SU-DHL-6 (cell line): ENCODE data around the gene ACTL6B.
"Not testable (repeated sequence)": the region's sequence is repeated elsewhere in the genome, so short reads cannot be mapped to it uniquely, and the experiment has no call there.

Experiments used
- H2AFZ ChIP-seq: fragments of 200-600 bp; sonication (generic); 2 replicates; pipeline ENCODE4 v1.6.1; 2014; ENCODE audit warnings: low read depth, mild to moderate bottlenecking, moderate library complexity, mixed read lengths, antibody characterized with exemption, low read length; ENCODE audit not compliant: severe bottlenecking
- H3F3A ChIP-seq: fragments of 200-600 bp; shearing (Covaris generic); 2 replicates; pipeline ENCODE4 v1.6.0; 2016; ENCODE audit warnings: antibody characterized with exemption, mild to moderate bottlenecking; ENCODE audit not compliant: insufficient read depth
- H3K27ac ChIP-seq: fragments of 200-600 bp; sonication (generic); 2 replicates; pipeline ENCODE4 v1.5.1; 2016; ENCODE audit warnings: low read depth, mild to moderate bottlenecking, low read length, moderate library complexity, mixed read lengths
- H3K27me3 ChIP-seq: fragments of 200-600 bp; sonication (generic), shearing (Covaris generic); 2 replicates; pipeline ENCODE4 v1.6.0; 2014; ENCODE audit warnings: mild to moderate bottlenecking, low read length
- H3K36me3 ChIP-seq: fragments of 200-600 bp; sonication (generic); 2 replicates; pipeline ENCODE4 v1.6.1; 2014; ENCODE audit warnings: mild to moderate bottlenecking, low read length, mixed read lengths
- H3K4me2 ChIP-seq: fragments of 300-600, 200-600 bp; shearing (Covaris generic), sonication (generic); 2 replicates; pipeline ENCODE4 v1.6.0; 2014; ENCODE audit warnings: low read length, low read depth, mild to moderate bottlenecking; ENCODE audit not compliant: poor library complexity, severe bottlenecking
- H3K4me3 ChIP-seq: fragments of 200-600 bp; sonication (generic); 2 replicates; pipeline ENCODE4 v1.5.1; 2014; ENCODE audit warnings: antibody characterized with exemption, low read length, mild to moderate bottlenecking, mixed read lengths; ENCODE audit not compliant: insufficient read depth, poor library complexity, severe bottlenecking
- H3K79me2 ChIP-seq: fragments of 200-600 bp; sonication (generic); 2 replicates; pipeline ENCODE4 v1.6.1; 2014; ENCODE audit warnings: mild to moderate bottlenecking, low read length, moderate library complexity; ENCODE audit not compliant: insufficient read depth
- H3K9ac ChIP-seq: fragments of 200-600 bp; sonication (generic); 2 replicates; pipeline ENCODE4 v1.7.0; 2014; ENCODE audit warnings: mild to moderate bottlenecking, low read length
- H3K9me2 ChIP-seq: fragments of 200-600 bp; sonication (generic); replicated peaks from 2 replicates; pipeline ENCODE4 v1.6.1; 2014; ENCODE audit warnings: low read length; ENCODE audit not compliant: insufficient read depth
- H3K9me3 ChIP-seq: fragments of 200-600 bp; sonication (generic); 2 replicates; pipeline ENCODE4 v1.6.1; 2014; ENCODE audit warnings: low read length, mixed read lengths; ENCODE audit not compliant: insufficient read depth
- H4K20me1 ChIP-seq: fragments of 200-600 bp; sonication (generic); 2 replicates; pipeline ENCODE4 v1.6.1; 2014; ENCODE audit warnings: low read depth, mild to moderate bottlenecking, antibody characterized with exemption, low read length, moderate library complexity, mixed read lengths
- CTCF ChIP-seq: fragments of 200-600 bp; sonication (generic); IDR thresholded peaks from one replicate; pipeline ENCODE4 v1.5.1; 2017; ENCODE audit warnings: antibody characterized with exemption, mild to moderate bottlenecking, low read length, moderate library complexity; ENCODE audit not compliant: insufficient read depth, poor library complexity, severe bottlenecking
- EZH2phosphoT487 ChIP-seq: fragments of 200-600 bp; sonication (generic), shearing (Covaris generic); conservative IDR thresholded peaks from 2 replicates; pipeline ENCODE4 v1.6.1; 2018; ENCODE audit warnings: mild to moderate bottlenecking, antibody characterized with exemption, low read length, moderate library complexity, mixed read lengths

The ACTL6B gene

DNA sequence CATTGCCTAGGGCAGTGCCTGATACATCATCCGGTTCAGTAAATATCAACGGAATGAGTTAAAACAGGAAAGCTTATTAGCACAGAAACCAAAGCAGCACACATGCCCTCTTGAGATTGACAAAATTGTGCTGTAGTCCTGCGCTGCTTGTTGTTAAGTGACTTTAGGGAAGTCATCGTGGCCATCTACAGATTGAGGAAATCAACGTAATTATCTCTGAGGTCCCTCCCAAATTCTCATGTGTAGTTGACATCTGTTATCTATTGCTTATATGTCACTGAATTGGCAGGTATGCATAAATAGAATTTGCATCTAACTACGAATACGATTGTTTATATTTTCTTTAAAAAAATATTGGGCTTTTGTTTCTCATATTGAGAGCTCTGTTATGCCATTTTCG, 13.8 kb upstream of the ACTL6B start:
- Histone ChIP-seq H3K9me2 (no peaks in the 10 kb centered on the region), H3K9me3 (no peaks in the 10 kb centered on the region), H4K20me1 (no peaks in the 10 kb centered on the region), H3K4me3 (no peak overlapping the region), H2AFZ (no peak overlapping the region), H3F3A (0 out of 2 replicates have a peak, but pooled peaks cover 6% of the 10 kb centered on the region), H3K9ac (no peak overlapping the region), H3K4me2 (no peak overlapping the region), H3K36me3 (no peaks in the 10 kb centered on the region), H3K27me3 (no peaks in the 10 kb centered on the region), H3K27ac (no peak overlapping the region), H3K79me2 (peaks cover 8% of the 10 kb centered on the region)
- TF ChIP-seq EZH2phosphoT487 (no peak), CTCF (no peak)

GRCh38 chr7:100669106-100669505, 12.9 kb upstream of the ACTL6B start:
- H3K4me3 ChIP-seq, H3K9ac ChIP-seq, H3K27me3 ChIP-seq, H3K4me2 ChIP-seq, H3K27ac ChIP-seq, H2AFZ ChIP-seq, H3K9me3 ChIP-seq, H3K9me2 ChIP-seq, H3K36me3 ChIP-seq, H3F3A ChIP-seq, H4K20me1 ChIP-seq, H3K79me2 ChIP-seq: not testable (repeated sequence)

- no peak overlapping the region for H3K27ac ChIP-seq
- H3K4me3 ChIP-seq, result no peak overlapping the region
- no peak overlapping the region for H3K4me2 ChIP-seq
- 0 out of 2 replicates have a peak, but pooled peaks cover 6% of the 10 kb centered on the region for H3F3A ChIP-seq
- no peaks in the 10 kb centered on the region for H4K20me1 ChIP-seq
- H3K9me3 ChIP-seq, result no peaks in the 10 kb centered on the region
- no peak for TF ChIP-seq EZH2phosphoT487
- TF ChIP-seq CTCF, result no peak
- H3K9me2 ChIP-seq, result no peaks in the 10 kb centered on the region
- no peaks in the 10 kb centered on the region for H3K27me3 ChIP-seq
- no peaks in the 10 kb centered on the region for H3K36me3 ChIP-seq
- no peak overlapping the region for H3K9ac ChIP-seq
- no peak overlapping the region for H2AFZ ChIP-seq
- no peaks in the 10 kb centered on the region for H3K79me2 ChIP-seq
Observed at GRCh38 chr7:100668069-100668449, 11.8 kb upstream of the ACTL6B start.

DNA sequence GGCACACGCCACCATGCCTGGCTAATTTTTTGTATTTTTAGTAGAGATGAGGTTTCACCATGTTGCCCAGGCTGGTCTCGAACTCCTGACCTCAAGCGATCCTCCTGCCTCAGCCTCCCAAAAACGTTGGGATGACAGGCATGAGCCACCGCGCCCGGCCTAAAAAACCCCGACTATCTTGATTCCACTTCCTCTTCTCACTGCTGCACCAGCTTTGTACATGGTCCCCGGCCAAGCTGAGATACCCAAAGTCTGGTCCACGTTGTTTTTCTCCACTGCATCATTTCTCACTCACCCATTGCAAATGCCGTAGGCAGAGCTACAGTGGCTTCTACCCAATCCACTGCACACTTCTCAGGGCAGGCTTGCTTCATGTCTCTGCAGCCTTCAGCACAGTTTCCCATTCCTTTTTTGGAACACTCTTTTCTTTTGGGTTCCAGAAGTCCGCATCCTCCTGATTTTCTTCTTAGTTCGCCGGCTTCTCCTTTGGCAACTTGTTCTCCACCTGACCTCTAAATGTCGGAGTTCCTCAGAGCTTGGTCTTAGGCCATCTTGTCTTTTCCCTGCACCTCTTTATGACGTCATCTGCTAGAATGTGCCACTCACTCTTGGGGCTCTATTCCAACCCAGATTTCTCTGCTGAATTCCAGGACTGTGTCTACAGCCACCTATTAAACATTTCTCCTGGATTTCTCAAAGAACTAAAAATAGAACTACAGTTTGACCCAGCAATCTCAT, 11.3 kb upstream of the ACTL6B start:
- Histone ChIP-seq H3K79me2 (no peaks in the 10 kb centered on the region), H3F3A (0 out of 2 replicates have a peak, but pooled peaks cover 6% of the 10 kb centered on the region), H3K4me3 (no peak overlapping the region), H4K20me1 (no peaks in the 10 kb centered on the region), H3K9ac (no peak overlapping the region), H3K36me3 (no peaks in the 10 kb centered on the region), H3K27me3 (no peaks in the 10 kb centered on the region), H3K27ac (no peak overlapping the region), H3K9me3 (no peaks in the 10 kb centered on the region), H3K9me2 (no peaks in the 10 kb centered on the region), H3K4me2 (no peak overlapping the region), H2AFZ (no peak overlapping the region)
- TF ChIP-seq EZH2phosphoT487, result no peak
- TF ChIP-seq CTCF, result no peak
